ENCODE results near the gene SUCLA2. TPM values are rescaled to one million over a fixed set of nuclear protein-coding genes. Genes with fewer than 3 reads are reported as not detected.

SUCLA2 gene
- total RNA-seq, 1 experiment from 2014 or later, result 39.1 TPM

- H3K4me2 ChIP-seq (ENCODE audit: low read length), result no peak overlapping the region
- TF ChIP-seq, protein P1, sequence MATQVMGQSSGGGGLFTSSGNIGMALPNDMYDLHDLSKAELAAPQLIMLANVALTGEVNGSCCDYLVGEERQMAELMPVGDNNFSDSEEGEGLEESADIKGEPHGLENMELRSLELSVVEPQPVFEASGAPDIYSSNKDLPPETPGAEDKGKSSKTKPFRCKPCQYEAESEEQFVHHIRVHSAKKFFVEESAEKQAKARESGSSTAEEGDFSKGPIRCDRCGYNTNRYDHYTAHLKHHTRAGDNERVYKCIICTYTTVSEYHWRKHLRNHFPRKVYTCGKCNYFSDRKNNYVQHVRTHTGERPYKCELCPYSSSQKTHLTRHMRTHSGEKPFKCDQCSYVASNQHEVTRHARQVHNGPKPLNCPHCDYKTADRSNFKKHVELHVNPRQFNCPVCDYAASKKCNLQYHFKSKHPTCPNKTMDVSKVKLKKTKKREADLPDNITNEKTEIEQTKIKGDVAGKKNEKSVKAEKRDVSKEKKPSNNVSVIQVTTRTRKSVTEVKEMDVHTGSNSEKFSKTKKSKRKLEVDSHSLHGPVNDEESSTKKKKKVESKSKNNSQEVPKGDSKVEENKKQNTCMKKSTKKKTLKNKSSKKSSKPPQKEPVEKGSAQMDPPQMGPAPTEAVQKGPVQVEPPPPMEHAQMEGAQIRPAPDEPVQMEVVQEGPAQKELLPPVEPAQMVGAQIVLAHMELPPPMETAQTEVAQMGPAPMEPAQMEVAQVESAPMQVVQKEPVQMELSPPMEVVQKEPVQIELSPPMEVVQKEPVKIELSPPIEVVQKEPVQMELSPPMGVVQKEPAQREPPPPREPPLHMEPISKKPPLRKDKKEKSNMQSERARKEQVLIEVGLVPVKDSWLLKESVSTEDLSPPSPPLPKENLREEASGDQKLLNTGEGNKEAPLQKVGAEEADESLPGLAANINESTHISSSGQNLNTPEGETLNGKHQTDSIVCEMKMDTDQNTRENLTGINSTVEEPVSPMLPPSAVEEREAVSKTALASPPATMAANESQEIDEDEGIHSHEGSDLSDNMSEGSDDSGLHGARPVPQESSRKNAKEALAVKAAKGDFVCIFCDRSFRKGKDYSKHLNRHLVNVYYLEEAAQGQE (IDR thresholded peaks at IDR 0.05; ENCODE audit: low read depth), result no peak
- no peak for TF ChIP-seq EZH2 (IDR thresholded peaks at IDR 0.05)
- no peak for TF ChIP-seq CBX3 (IDR thresholded peaks at IDR 0.05; ENCODE audit: low read depth)
- no peak for TF ChIP-seq MAX (IDR thresholded peaks at IDR 0.05)
- TF ChIP-seq RAD21 (IDR thresholded peaks at IDR 0.05; ENCODE audit: low read depth), result no peak
- no peak for TF ChIP-seq ZBTB33 (IDR thresholded peaks at IDR 0.05; ENCODE audit: extremely low read depth, insufficient replicate concordance, low read length)
- no peak for TF ChIP-seq ZNF274 (IDR thresholded peaks at IDR 0.05; ENCODE audit: low read depth, low read length)
- TF ChIP-seq FOSL1 (IDR thresholded peaks at IDR 0.05; ENCODE audit: low read depth), result no peak
- no peak for TF ChIP-seq SIN3A (IDR thresholded peaks at IDR 0.05; ENCODE audit: low read depth)
- no peak for TF ChIP-seq ELF1 (IDR thresholded peaks at IDR 0.05; ENCODE audit: borderline replicate concordance, low read depth)
- no peak for TF ChIP-seq TCF7L2 (IDR thresholded peaks at IDR 0.05; ENCODE audit: borderline replicate concordance, extremely low read depth, insufficient read depth, insufficient read length)
- TF ChIP-seq JUND (IDR thresholded peaks at IDR 0.05), result no peak
- TF ChIP-seq YY1 (IDR thresholded peaks at IDR 0.05; ENCODE audit: extremely low read depth, insufficient replicate concordance, low read depth, low read length), result no peak
- TF ChIP-seq, protein P2, sequence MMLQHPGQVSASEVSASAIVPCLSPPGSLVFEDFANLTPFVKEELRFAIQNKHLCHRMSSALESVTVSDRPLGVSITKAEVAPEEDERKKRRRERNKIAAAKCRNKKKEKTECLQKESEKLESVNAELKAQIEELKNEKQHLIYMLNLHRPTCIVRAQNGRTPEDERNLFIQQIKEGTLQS (IDR thresholded peaks at IDR 0.05), result no peak
- no peak for TF ChIP-seq SP1 (IDR thresholded peaks at IDR 0.05; ENCODE audit: low read depth)
- no peak for TF ChIP-seq SRF (IDR thresholded peaks at IDR 0.05; ENCODE audit: low read depth)
- no peak for TF ChIP-seq CTCF (IDR thresholded peaks at IDR 0.05 in 2 of 3, conservative IDR thresholded peaks at IDR 0.05 in 1 of 3; ENCODE audit: borderline replicate concordance in 1 of 3, insufficient read depth in 1 of 3, low read depth in 2 of 3, low read length in 2 of 3)
- no peak for TF ChIP-seq EZH2phosphoT487 (IDR thresholded peaks at IDR 0.05; ENCODE audit: borderline replicate concordance)
- no peak for TF ChIP-seq POLR2AphosphoS5 (IDR thresholded peaks at IDR 0.05; ENCODE audit: low read depth, low read length)
- no peak for TF ChIP-seq EGR1 (IDR thresholded peaks at IDR 0.05; ENCODE audit: low read depth)
- no TSS peak for BruUV-seq (replicated peaks)
- RAD21 ChIA-PET (ENCODE audit: low non-redundant PET in 1 of 2, low total read pairs in 2 of 2, uncharacterized antibody in 2 of 2, unreplicated experiment in 2 of 2), result no interaction called here
- peaks cover 0 to 6% of the 10 kb centered on the region in 2 experiments; a peak in 2 of 4 replicates for H3K36me3 ChIP-seq (ENCODE audit: control insufficient read depth in 1 of 2, insufficient read depth in 2 of 2, low read length in 2 of 2)
- H3K4me1 ChIP-seq (ENCODE audit: control insufficient read depth in 1 of 2, insufficient read depth in 2 of 2, low read length in 2 of 2), result no peaks in the 10 kb centered on the region
- POLR2A ChIA-PET, result no interaction called here
- intact Hi-C loops (cut with micrococcal nuclease), result no loop called here
- no peak overlapping the region for H3K4me3 ChIP-seq (replicated peaks in 1 of 2; ENCODE audit: low read depth in 1 of 2, low read length in 2 of 2)
- no peaks in the 10 kb centered on the region for H3K9me3 ChIP-seq (ENCODE audit: control insufficient read depth in 1 of 2, insufficient read depth in 1 of 2, low read depth in 1 of 2, low read length in 2 of 2)
- CTCF ChIA-PET, result no interaction called here
- no peaks in the 10 kb centered on the region for H3K9me2 ChIP-seq (ENCODE audit: insufficient read depth)
- H3K9ac ChIP-seq (ENCODE audit: low read length), result no peak overlapping the region
- ATAC-seq (no peak), DNase-seq (ENCODE audit: low read depth, low spot score) (no peak)
- H3K27ac ChIP-seq (ENCODE audit: low read depth, low read length), result no peak overlapping the region
- H3K79me2 ChIP-seq (ENCODE audit: insufficient read depth, low read length), result peaks cover 39% of the 10 kb centered on the region
- H4K20me1 ChIP-seq (ENCODE audit: insufficient read depth), result no peaks in the 10 kb centered on the region
- no peaks in the 10 kb centered on the region for H3K27me3 ChIP-seq (ENCODE audit: insufficient read depth, low read length)
- no peak overlapping the region for H2AFZ ChIP-seq (ENCODE audit: low read depth, low read length, poor library complexity, severe bottlenecking)
Observed at GRCh38 chr13:47990920-47991466, 10.1 kb downstream of the SUCLA2 start.
